Renal cortical epithelial cell (primary cell): ENCODE results near the gene TRPM3. TPM values are rescaled to one million over a fixed set of nuclear protein-coding genes. Genes with fewer than 3 reads are reported as not detected.

ENCODE experiments used
- DNase-seq: peaks from one replicate; pipeline ENCODE4 v3.0.0-alpha.2; 2011; ENCODE audit warnings: low read depth
- total RNA-seq: library from RNA; depleted of rRNA; stranded (reverse); fragments of >200 nt; gene quantifications from 2 replicates; pipeline ENCODE4 v1.2.3, GENCODE V29; 2014

TRPM3 gene
- total RNA-seq, 1 donor from 2014 or later: 2.9 TPM

GRCh38 chr9:70826562-70826961 is 294.9 kb downstream of the TRPM3 start:
- DNase-seq: no peak

DNA sequence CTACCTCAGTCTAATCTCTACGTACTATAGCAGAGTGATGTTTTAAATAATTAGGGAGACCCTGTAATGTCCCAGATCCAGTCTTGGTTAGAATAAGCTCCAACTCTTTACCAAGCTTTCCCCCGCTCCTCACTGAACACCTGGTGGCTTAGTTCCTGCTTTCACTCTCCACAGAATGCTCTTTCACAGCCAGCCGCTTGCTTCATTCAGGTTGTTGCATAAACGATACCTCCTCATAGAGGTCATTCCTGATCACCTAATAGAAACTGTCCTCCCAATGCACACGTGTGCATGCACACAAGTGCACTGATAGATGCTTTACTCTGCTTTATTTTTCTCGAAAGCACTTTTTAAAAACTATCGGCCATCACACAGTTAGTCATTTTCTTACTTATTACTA is 298.1 kb downstream of the TRPM3 start:
- DNase-seq: no peak

- DNase-seq: peak; percentile 27
Observed at GRCh38 chr9:70817311-70817710, 304.1 kb downstream of the TRPM3 start.

- DNase-seq: no peak
Observed at GRCh38 chr9:70816891-70817290, 304.5 kb downstream of the TRPM3 start.

DNA sequence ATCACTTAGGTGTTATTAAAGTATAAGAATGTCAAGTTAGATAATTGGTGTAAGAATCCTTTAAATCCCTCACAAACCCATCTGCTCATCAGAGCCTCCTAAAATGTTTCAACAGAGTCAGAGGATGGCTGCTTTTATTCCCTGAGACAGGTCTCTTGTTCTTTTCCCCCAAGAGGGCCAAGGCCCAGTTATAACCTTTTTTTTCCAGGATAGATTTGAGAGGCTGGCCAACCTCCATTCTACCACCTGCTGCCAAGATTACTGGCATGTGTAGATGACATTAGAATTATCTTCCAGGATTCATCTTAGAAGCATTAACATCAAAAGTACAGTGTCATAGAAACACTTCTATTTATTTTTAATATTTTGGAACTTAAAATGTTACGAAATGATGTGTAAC is 305.1 kb downstream of the TRPM3 start:
- no peak for DNase-seq

GRCh38 chr9:70814597-70814996 is 306.8 kb downstream of the TRPM3 start:
- DNase-seq: no peak

- no peak for DNase-seq
Observed at GRCh38 chr9:70813141-70813540, 308.3 kb downstream of the TRPM3 start.

DNA sequence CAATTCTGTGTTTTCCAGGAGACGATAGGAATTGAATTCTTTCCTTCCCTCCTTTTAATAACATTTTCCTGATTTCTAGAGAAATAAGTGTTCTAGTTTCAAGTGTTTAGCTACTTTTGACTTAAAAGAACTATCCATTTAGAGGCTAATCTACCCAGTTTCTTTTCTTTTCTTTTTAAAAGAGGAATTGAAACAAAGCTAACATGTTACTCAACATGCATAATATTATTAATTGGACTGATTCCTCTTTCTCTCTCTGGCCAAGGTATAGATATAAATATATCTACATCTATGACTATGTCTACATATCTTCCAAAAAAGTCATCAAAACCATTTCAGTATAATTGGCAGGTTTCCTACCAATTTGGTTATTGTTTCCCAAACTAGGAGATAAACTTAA is 309.8 kb downstream of the TRPM3 start:
- DNase-seq: no peak

DNA sequence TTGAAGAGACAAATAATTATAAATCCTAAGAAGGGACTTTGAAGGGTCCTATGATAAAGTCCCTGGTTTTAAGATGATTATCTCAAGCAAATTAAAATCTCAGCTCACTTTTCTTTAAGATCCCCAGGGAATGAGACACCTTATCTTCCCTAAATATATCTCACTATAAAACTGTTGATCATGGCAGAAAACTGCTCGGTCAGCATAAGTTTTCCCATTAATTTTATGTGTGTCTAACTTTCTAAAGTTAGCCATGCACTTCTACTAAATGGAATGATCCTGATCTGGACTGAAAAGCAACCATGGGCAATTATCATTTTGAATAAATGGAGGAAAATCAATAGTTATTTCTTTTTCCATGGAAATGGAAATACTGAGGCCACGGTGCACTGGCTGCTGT is 314.5 kb downstream of the TRPM3 start:
- DNase-seq: no peak

DNA sequence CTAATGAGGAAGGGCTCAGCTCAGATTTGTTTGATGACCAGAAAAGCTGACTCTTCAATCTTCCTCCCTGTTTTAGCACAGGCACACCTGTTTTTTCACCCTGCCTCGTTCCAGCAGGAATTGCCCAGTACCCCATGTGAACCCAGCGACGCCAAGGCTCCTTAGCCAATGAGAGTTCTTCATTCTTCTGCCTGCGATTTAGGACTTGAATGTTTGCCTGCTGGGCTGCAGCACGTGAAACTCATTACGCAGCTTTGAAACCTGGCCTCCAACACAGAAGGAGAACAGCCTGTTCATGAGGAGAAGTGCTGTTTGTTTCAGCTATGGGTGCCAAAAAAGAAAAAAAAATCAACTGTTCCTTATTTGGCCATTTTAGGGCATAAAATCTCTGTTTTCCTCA is 315.5 kb downstream of the TRPM3 start:
- DNase-seq: peak; percentile 6

DNA sequence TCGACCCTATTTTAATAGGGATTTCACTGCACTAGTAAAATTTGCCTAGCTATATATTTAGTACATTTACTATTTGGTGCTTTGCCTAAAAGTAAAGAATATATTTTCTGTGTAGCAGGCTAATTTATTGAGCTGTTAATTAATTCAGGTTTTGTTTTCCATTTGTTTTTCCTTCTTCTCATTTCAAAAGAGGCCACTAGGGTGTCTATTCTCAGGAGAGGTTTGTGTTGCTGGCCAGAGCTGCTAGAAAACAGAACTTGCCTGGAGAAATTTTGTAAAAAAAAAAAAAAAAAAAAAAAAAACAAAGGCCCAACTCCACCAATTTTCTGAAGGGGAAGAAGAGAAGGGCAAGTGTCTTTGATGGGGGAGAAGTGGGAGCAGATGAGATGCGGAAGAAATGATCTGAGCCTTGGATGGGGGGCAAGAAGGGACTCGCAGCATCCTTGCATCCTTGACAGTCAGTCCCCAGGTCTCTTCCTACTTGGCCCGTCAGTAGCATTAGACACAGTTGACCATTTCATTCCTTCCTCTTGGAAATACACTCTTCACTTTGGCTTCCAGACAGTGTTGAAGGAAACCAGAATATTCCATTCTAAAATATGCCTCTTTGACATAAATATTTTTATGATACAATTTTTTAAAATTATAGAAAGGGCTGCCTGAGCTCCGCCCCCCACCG is 318.5 kb downstream of the TRPM3 start:
- DNase-seq: no peak

DNA sequence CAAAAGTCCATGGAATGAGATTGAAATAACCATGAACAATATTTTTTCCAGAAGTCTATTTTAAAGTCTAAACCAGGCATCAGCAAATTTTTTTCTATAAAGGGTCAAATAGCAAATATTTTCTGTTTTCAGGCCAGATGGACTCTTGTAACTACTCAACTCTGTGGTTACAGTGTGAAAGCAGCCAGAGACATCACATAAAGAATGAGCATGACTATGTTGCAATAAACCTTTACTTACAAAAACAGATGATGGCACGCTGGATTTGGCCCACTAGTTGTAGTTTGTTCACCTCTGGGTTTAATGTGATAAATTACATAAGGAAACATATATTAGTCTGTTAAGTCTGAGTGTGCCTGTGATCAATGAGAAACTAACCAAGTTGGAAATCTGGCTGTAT is 319.2 kb downstream of the TRPM3 start:
- DNase-seq: peak; percentile 53

DNA sequence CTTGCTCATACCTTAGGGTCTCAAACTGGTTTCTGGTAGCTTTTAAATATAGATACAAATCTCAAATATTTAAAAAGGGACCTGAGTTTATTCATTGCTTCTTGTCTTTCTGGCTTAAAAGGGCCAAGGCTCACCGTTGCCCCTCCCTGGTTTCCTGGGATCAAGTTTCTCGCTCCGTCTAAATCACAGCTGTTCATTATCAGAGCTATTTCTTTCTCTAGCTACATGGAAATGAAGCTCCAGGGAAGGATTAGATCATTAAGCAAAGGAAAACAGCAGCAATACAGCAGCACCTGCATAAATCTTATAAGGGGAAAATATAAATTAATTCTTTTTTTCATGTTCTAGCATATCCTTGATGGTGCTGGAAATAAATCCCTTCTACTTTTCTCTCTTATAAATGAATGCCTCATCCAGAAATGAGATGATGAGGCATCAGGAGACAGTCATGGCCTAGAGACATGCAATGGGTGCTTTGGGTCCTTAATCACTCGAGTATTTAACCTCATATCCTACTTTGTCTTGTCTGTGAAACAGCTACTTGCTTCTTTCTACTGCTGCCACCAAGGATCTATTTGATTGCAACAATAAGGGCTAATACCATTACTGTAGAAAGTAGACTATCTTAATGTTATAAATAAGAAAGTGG is 320.1 kb downstream of the TRPM3 start:
- DNase-seq: no peak

- DNase-seq: no peak
Observed at GRCh38 chr9:70798018-70798417, 323.4 kb downstream of the TRPM3 start.

- DNase-seq: no peak
Observed at GRCh38 chr9:70795841-70796240, 325.6 kb downstream of the TRPM3 start.

- no peak for DNase-seq
Observed at GRCh38 chr9:70792796-70793195, 328.6 kb downstream of the TRPM3 start.

DNA sequence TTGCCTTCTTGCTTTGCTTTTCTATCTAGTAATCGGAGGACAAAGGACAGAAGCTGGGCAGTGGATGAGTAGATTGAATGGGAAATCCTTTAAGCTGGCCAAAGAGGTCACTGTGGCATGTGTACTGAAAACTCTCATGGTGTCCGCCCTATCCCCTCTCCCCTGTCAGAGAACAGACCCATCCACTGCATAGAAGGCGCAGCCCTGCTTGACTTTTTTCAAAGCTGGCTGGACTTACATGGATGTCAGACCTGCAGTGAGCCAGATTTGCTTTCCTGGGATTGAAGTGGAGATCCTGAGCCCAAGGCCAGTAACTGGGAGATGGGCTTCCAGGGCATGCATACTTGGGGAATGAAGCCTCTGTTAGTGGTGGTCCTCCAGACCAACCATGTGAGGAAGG is 329.5 kb downstream of the TRPM3 start:
- no peak for DNase-seq

DNA sequence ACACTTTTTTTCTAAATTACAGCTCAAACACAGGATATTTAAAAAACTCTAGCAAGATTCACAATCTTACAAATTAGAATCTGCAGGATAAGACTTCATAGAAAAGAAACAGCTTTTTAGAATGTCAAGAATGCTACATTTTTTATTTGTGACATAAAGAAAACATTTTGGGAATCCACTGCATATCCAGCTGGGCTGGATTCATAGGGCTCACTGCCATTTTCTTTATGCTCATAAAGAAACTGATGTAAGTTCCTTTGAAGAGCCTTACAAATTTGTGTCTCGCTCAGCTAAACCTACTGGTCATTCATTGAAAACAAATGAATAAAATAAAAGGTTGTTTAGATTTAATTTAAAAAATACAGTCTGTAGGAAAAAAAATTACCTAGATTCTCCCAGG is 332.3 kb downstream of the TRPM3 start:
- no peak for DNase-seq

- DNase-seq: no peak
Observed at GRCh38 chr9:70784456-70784855, 337.0 kb downstream of the TRPM3 start.

DNA sequence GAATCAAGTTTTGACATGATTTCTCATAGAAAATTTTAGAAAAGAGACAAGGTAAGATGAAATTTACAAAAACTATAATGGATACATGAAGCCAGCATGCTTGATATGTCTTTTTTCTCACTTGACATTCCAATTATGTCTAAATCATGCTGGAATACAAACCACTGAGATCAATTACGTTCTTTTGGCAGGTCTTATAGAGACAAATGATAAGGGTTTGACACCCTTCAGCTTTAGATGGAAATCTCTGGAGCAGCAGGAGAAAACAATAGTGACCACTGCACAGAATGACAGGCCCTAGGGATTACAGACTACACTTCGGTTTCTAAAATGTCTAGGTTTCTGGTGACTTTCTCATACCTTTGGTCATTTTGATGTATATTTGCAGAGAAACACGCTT is 342.9 kb downstream of the TRPM3 start:
- no peak for DNase-seq

DNA sequence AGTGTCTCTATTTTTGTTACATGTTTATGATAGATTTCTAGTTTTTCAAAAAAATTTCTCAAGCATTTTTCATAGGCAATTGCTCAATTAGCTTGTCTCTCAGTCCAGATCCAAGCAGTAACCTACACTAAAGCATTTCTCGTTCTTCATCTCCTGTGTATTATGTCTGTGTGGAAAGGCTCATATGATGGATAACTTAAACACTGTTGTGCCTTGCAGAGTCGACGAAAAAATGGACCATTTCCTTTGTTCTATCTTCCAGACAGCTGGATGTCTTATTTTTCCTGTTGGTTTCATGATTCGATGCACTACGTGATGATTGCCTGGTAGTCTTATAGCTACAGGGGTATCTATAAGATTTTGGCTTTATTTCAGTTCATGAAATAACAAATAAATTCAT is 347.8 kb downstream of the TRPM3 start:
- DNase-seq: no peak

DNA sequence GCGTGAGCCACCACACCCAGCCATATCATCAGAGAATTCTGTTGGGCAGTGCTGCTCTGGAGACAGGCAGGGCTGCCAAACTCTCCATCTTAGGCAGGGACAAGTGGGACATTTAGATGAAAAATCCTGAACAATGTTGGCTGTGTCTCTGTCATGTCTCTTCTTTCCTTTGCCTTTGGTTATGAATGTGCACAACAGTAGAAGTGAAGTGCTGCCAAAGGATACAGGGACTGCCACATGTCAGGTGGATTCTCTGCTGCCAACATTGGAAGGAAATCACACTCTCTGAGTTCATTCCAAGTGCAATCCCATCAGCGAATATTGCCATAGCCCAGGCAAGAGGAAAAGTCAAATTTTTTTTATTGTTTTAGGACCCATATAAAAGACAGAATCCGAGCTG is 348.8 kb downstream of the TRPM3 start:
- DNase-seq: no peak

DNA sequence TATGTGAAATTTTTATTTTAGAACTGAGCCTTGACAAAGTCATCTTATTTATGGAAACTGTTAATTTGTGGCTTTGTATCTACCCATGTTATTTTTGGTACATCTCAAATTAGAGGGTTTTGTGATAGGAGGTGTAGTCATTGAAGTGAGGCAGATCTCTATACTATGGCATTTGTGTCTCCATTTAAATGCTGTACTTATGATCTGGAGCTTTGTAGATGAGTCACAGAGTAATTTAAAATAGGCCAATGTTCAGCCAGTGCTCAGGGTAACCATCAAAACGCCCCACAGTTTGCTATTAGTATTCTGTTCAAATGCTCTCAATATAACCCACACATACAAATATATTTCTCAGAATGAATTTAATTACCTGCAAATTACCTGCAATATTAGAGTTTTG is 355.5 kb downstream of the TRPM3 start:
- peak; percentile 6 for DNase-seq

- DNase-seq: no peak
Observed at GRCh38 chr9:70761139-70761670, 360.2 kb downstream of the TRPM3 start.
